GM18517 (cell line): ENCODE measurements around the gene TUBGCP2.
"Not testable (repeated sequence)": the region's sequence is repeated elsewhere in the genome, so short reads cannot be mapped to it uniquely, and the experiment has no call there.

Experiments
- ATAC-seq: cut with Tn5 transposase; IDR thresholded peaks from one replicate; pipeline ENCODE4 v1.9.1; 2021; ENCODE audit warnings: mild to moderate bottlenecking, moderate library complexity; ENCODE audit not compliant: unreplicated experiment

Gene TUBGCP2

GRCh38 chr10:133325440-133326222, 17.0 kb upstream of the TUBGCP2 start:
- no peak for ATAC-seq

- no peak for ATAC-seq
These were observed 16.2 kb upstream of the TUBGCP2 start for GRCh38 chr10:133324857-133325260.

GRCh38 chr10:133324198-133324792, 15.6 kb upstream of the TUBGCP2 start:
- ATAC-seq: no peak

- ATAC-seq: not testable (repeated sequence)
These were observed 13.5 kb upstream of the TUBGCP2 start for GRCh38 chr10:133322064-133322709.

- not testable (repeated sequence) for ATAC-seq
These were observed 12.3 kb upstream of the TUBGCP2 start for GRCh38 chr10:133320852-133321422.

- no peak for ATAC-seq
These were observed 9.9 kb upstream of the TUBGCP2 start for GRCh38 chr10:133318494-133319127.

GRCh38 chr10:133316732-133317131, 8.1 kb upstream of the TUBGCP2 start:
- no peak for ATAC-seq

GRCh38 chr10:133316266-133316665, 7.6 kb upstream of the TUBGCP2 start:
- ATAC-seq: no peak

- no peak for ATAC-seq
These were observed 7.2 kb upstream of the TUBGCP2 start for GRCh38 chr10:133315847-133316246.

GRCh38 chr10:133314911-133315310, 6.2 kb upstream of the TUBGCP2 start:
- ATAC-seq: no peak

GRCh38 chr10:133313192-133313591, 4.5 kb upstream of the TUBGCP2 start:
- no peak for ATAC-seq

GRCh38 chr10:133312769-133313145, 4.1 kb upstream of the TUBGCP2 start:
- ATAC-seq: no peak

GRCh38 chr10:133312016-133312768, 3.5 kb upstream of the TUBGCP2 start:
- no peak for ATAC-seq

- ATAC-seq: no peak
These were observed 2.9 kb upstream of the TUBGCP2 start for GRCh38 chr10:133311570-133311969.

GRCh38 chr10:133310789-133311188, 2.1 kb upstream of the TUBGCP2 start:
- no peak for ATAC-seq

GRCh38 chr10:133310399-133310755, 1.7 kb upstream of the TUBGCP2 start:
- ATAC-seq: no peak

- no peak for ATAC-seq
These were observed 1.2 kb upstream of the TUBGCP2 start for GRCh38 chr10:133309720-133310398.

- peak; percentile 83 for ATAC-seq
These were observed 538 bp upstream of the TUBGCP2 start for GRCh38 chr10:133309100-133309719.

- peak; percentile 39 for ATAC-seq
These were observed 774 bp downstream of the TUBGCP2 start for GRCh38 chr10:133307776-133308420.
